Stimulated activated CD4-positive, alpha-beta T cell treated with anti-CD3 and anti-CD28 coated beads, Interleukin-1b, Interleukin-23, amount 100 ng/mL, for 48 hours (primary cell): ENCODE measurements around the gene CST9L.

ENCODE experiments used
- DNase-seq: peaks from one replicate; pipeline ENCODE4 v3.0.0-alpha.2; 2020

Gene CST9L

DNA sequence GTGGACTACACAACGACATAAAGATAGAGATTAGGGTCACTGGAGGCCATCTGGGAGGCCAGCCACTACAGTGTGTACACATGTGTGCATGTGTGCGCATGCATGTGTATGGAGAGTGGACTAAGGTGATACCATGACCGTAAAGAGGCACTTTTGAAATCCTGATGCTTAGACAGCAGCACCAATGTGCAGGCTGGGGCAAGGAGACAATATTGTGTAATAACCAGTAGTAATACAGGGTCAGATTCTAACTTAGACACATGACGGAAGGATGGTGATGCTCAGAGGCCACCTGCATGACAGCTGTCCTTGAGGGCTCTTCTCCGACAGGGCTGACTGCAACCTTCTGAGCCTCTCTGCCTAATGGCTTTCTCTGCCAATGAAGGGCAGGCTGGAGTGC, 25.5 kb downstream of the CST9L start:
- DNase-seq, result no peak

DNA sequence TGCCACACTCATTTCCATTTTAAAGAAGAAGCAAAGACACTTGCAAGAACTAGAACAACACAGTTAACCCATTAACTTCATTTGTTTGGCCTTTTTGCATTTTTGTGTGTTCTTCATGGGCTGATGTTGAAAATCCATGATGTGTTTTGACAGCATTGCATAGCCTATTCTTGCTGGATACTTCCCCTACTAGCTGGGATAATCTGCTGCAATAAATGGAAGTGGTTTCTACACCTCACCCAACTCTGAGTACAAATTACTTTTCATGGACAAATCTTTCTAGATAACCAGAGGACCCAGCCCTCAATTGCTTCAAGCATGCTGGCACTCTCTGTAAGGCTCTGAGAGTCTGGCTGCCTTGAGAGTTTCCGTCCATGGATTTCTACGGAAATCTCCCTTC, 26.5 kb downstream of the CST9L start:
- no peak for DNase-seq

DNA sequence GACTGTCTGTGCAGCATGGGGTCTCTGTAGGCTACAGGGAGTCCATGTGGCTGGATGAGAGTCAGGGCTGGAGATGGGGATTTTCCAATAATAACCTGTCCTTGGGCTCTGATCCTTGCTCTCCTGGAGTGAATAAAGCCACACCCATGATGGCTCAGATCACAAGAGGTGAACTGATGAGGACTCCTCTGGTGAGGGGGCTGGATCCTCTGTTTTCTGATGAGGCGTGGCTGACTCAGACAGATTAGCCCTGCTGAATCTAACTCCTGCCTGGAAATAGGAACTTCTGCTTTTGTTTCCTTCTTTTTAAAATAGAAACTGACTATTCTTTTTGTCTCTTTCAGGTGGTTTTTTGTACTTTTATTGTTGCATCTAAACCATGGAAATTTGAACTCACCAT, 27.0 kb downstream of the CST9L start:
- DNase-seq, result no peak

DNA sequence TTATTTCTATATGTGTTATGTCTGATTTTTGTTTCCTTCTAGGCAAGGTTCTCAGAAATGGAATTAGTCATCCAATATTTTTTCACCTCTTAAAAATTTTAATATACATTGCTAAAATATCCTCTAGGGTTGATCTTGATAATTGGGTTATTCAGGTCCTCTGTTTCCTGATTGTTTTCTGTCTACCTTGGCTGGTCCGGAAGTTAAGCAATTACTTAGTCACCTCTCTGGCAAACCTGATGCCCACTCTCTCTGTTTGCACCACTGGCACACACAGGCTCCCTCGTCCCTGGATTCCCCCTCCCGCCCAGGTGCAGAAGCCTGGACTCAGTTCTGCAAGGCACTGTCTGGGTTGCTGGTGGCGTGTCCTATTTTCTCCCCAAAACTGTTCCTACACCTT, 27.7 kb downstream of the CST9L start:
- no peak for DNase-seq

DNA sequence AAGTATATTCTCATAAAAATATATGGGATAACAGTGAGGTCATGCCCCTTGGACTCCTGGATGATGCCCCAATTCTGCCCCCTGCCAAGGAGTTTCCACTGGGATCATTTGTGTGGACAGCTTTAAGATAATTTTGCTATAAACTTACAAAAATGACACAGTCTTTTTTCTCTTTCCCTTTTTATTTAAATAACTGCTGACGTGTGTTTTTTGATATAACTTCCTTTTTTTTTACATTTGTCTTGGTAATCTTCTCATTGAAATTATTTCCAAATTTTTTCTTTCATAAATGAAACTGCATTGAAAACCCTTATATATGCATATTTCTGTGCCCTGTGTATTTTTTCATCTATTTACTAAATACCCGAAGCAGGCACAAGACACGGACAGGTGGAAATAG, 31.3 kb downstream of the CST9L start:
- no peak for DNase-seq

DNA sequence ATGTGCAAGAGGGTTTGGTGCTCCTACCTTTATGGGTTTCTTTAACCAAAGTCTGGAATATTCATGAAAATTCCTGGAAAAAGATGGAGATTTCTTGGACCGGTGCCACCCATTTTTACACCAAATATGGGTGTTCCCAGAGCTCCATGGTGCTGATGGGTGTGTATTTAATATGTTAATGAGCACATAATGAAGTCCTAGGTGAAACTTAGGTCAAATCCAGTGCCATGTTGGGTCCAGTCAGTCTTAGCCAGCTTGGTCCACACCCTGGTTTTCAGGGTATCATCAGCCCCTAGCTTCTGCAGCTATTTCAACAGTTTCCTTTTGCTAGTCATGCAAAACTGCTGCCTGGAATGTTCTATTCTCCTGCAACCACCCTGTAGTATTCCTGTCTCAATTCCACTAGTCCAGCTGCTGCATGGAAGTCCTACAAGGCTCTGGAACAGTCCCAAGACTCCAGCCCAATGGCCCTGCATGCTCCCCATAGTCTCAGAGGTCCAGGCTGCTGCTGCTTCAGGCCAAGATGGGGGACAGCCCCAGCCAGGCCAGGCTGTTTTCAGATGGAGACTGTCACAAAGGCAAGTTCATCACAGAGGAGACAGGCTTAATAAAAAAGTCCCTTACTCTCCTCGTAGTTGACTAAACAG, 31.8 kb downstream of the CST9L start:
- DNase-seq, result no peak

DNA sequence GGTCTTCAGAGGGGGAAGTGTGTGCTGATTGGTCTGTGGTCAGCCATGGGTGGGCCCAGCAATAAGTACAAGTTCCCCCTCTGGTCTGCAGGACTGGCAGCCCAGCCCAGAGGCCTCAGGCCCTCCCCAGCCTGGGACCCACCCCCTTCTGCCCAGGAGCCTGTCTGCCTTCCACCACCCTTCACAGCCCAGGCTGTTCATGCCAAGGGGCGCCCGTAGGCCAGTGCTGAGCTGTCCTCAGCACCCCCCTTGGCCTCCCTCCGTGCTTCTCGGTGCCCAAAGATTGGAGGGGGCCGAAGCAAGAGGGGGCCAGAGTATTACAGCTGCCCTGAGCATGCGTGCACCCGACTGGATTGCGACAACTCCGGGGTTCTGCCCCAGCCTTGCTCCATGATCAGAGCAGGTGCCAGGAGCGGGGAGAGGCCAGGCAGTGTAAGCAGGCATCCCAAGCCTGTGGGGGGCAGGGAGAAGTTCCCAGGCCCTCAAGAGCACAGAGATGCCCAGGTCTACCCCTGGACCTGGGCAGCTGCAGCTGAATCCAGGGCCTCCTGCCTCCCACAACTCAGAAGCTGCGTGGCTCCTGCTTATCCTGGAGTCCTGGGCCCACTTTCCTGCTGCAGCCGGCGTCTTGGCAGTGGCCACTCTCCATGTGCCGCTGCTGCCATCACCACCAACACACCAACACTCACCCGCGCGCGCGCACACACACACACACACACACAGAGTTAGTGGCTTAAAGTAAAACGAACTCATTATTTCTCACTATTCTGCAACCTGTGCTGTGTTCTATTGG, 33.3 kb downstream of the CST9L start:
- DNase-seq, result no peak

DNA sequence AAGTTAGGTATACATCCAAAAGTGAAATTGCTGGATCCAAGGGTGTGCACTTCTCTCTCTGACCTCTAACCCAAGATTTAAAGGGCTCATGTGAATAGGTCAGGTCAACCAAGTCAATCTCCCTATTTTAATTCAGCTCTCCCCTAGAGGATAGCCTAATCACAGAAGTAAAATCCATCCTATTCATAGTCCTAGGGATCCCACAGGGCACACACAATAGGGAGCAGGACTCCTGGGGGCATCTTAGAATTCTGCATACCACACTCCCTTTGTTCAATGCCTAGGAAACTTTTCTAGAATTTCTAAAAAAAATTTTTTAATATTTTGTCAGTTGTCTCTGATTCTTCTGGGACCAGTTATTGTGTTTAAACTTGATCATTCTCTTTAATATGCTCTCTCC, 35.1 kb downstream of the CST9L start:
- no peak for DNase-seq

DNA sequence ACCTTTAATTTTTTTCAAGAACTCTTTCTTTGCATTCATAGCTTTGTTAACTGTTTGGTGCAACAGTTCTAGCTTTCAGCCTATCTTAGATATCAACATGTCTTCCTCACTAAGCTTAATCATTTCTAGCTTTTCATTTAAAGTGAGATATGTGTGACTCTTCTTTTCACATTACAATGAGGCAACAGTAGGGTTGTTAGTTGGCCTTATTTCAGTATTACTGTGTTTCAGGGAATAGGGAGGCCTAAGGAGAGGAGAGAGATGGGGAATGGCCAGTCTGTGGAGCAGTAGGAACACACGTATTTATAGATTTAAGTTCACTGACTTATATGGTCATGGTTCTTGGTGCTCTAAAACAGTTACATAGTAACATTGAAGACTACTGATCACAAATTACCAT, 35.8 kb downstream of the CST9L start:
- no peak for DNase-seq

DNA sequence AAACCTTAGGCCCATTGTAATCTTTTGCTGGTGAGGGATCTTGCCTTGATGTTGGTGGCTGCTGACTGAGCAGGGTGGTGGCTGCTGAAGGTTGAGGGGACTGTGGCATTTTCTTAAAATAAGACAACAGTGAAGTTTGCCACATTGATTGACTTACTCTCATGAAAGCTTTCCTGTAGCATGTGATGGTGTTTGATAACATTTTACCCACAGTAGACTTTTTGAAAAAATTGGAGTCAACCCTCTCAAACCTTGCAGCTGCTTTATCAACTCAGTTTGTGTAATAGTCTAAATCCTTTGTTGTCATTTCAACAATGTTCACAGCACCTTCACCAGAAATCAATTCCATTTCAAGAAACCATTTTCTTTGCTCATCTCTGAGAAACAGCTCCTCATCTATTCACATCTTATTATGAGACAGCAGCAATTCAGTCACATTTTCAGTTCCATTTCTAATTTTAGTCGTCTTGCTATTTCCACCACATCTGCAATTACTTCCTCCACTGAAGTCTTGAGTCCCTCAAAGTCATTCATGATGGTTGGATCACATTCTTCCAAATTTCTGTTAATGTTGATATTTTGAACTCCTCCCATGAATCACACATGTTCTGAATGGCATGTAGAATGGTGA, 37.2 kb downstream of the CST9L start:
- no peak for DNase-seq

DNA sequence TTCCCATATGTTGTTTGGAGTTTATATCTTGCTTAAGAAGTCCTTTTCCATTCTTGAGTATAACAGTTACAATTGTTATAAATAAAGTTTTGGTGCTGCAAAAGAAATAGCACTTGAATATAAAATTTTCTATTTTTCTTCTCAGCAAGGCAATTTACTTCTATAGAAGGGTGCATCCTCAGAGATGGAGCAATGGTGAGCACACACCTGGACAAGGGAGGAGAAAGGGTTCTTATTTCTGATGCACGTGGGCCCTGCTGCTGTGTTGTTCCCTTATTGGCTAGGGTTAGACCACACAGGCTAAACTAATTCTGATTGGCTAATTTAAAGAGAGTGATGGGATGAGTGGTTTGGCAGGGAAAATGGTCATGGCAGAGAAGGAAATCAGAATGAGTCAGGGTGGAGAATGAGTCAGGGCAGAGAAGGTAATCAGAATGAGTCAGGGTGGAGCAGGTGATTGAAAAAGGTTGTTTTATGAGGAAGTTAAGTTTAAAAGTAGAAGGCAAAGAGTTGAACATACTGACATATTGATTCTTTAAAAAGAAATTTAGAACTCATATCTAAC, 39.3 kb downstream of the CST9L start:
- DNase-seq, result no peak

DNA sequence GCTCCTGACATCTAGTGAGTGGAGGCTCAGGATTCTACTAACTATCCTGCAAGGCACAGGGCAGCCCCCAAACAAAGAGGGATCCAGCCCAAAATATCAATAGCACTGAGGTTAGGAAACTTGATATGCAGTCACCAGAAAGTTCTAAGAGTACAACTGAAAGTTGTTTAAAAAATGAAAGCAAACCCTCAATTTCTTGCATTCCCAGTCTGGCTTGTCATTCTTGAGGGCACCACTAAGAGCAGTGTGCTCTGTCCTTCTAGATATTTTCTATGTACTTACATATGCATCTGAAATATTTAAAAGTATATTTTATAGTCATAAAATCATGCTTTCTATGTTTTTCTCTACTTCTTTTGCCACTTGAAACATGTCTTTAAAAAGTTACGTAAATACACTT, 41.4 kb downstream of the CST9L start:
- DNase-seq, result no peak

DNA sequence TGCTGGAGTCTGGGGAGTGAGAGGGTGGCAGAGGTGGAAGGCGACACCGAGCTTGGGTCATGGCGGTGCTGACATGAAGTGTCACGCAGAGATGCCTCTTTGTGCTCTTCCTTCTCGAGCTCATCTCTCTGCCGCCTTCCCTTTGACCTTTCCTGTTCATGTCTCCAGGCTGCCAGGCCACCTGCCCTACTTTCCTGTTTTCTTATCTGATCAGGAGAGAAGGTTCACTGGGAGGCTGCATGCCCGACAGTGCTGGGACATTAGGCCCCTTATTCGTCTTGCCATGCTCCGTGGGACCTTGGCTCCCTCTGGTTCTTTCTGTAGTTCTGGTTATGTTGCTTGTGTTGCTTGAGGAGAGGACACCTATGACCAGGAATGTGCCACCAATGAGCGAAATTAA, 44.1 kb downstream of the CST9L start:
- no peak for DNase-seq

DNA sequence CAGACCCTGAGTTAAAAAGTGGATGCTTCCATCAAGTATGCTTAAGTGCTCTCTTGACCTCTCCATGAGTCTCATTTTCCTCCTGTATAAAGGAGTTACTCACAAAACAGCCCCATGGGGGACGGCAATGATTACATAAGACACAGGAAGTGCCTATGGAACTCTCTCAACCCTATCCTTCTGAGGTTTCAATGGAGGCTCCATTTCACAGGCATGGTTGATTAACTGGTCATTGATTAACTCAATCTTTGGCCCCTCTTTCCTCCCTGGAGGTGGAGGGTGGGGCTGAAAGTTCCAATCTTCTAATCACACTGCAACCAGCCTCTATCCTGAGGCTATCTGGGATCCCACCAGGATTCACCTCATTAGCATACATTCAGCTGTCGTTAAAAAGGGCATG, 48.1 kb downstream of the CST9L start:
- DNase-seq, result no peak

DNA sequence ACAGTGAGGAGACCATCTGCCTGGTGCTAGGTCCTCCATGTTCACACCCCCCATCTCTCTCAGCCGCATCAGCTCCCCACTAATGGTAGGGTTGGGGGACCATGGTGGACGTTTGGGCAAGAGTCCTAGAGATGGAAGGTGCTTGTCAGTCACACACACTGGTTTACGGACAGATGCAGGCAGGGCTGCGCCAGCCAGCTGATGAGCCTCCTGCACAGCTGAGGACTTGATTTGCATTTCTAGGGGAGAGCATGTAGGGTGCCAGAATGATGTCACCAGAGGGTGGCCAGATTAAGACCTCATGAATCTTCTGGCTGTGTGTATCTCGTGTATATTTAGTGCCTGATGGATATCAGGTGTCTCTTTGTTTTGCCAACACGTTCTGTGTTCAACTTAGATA, 48.7 kb downstream of the CST9L start:
- no peak for DNase-seq

DNA sequence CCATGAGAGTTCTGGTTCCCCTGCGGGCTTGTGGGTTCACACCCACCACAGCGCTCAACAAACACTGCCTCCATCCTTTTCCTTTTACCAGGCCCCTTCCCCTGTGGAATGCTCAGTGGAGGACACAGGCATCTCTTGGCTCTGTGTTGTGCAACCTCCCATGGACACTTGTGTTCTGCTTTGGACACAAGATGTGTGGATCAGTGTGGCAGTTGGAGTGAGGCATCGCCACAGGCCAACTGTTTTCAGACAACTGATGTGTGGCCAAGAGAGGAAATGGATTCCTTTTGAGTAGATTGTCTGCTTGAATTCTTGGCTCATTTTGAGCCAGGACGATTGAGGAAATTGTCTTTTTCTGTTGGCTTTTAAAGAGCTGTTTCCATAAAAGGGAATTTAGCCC, 50.6 kb downstream of the CST9L start:
- no peak for DNase-seq

DNA sequence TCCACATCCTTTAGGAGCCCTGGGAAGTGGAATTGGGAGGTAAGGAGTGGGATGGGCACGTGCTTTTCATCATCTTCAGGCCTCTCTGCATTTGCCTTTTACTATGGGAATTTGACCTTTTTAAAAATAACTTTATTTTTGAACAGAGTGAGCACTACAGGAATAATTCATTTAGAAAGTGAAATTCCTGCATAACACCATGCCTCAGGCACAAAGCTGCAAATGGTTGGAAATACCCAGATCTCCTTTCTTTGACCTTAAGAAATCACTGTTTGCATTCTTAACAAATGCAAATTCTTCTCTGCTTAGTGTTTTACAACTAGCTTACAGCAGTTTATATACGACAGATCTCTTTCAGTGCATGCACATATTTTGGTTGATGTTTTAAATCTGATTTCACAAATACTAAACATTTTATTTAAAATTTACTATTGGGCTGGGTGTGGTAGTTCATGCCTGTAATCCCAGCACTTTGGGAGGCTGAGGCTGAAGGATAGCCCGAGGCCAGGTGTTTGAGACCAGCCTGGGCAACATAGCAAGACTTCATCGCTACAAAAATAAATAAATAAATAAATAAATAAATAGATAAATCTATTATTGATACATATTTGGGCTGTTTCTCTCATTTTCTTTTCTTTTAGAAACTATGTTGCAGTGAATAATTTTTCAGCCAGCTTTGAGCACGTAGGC, 52.9 kb downstream of the CST9L start:
- no peak for DNase-seq

DNA sequence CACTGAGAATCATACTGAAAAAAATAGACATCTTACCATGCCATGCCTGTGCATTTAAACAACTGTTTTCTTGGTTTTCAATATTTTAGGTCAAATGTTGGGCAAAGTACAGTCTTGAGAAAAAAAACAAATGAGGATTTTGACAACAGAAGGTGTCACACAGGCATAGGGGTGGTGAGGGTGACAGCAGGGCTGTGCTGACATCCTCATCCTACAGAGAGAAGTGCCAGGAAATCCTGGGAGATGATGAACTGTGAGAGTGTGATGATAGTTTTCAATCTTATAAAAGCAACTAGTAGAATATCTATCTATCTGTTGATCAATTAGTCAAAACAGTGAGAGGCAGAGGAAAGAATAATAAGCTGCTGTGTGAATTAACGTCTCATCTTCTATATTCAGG, 53.4 kb downstream of the CST9L start:
- DNase-seq, result no peak
